Measurements from ENCODE around the gene HDAC4.
A peak's percentile ranks its signal among the peaks of the same experiment; 100 is the strongest.
"Not testable (repeated sequence)": the region's sequence is repeated elsewhere in the genome, so short reads cannot be mapped to it uniquely, and the experiment has no call there.

HDAC4 gene

GRCh38 chr2:239285071-239285931, 115.5 kb downstream of the HDAC4 start:
- DNase-seq (ENCODE audit: low read depth in 2 of 2, low spot score in 1 of 2), result no peak

GRCh38 chr2:239283961-239284795, 116.6 kb downstream of the HDAC4 start:
- no peak for DNase-seq (ENCODE audit: low read depth in 2 of 2, low spot score in 1 of 2)

GRCh38 chr2:239283288-239283945, 117.4 kb downstream of the HDAC4 start:
- no peak for DNase-seq (ENCODE audit: low read depth in 2 of 2, low spot score in 1 of 2)

GRCh38 chr2:239282448-239283287, 118.2 kb downstream of the HDAC4 start:
- DNase-seq (ENCODE audit: low read depth in 2 of 2, low spot score in 1 of 2), result no peak

- DNase-seq (ENCODE audit: low read depth in 2 of 2, low spot score in 1 of 2), result not testable (repeated sequence)
These were observed 120.4 kb downstream of the HDAC4 start for GRCh38 chr2:239280296-239281017.

- DNase-seq (ENCODE audit: low read depth in 2 of 2, low spot score in 1 of 2), result no peak
These were observed 121.1 kb downstream of the HDAC4 start for GRCh38 chr2:239279508-239280295.

- DNase-seq (ENCODE audit: low read depth in 2 of 2, low spot score in 1 of 2), result no peak
These were observed 121.9 kb downstream of the HDAC4 start for GRCh38 chr2:239278941-239279365.

- no peak for DNase-seq (ENCODE audit: low read depth in 2 of 2, low spot score in 1 of 2)
These were observed 122.5 kb downstream of the HDAC4 start for GRCh38 chr2:239278361-239278760.

- no peak for DNase-seq (ENCODE audit: low read depth in 2 of 2, low spot score in 1 of 2)
These were observed 123.3 kb downstream of the HDAC4 start for GRCh38 chr2:239277401-239278085.

GRCh38 chr2:239276851-239277250, 124.0 kb downstream of the HDAC4 start:
- DNase-seq (ENCODE audit: low read depth in 2 of 2, low spot score in 1 of 2), result no peak

- no peak for DNase-seq (ENCODE audit: low read depth in 2 of 2, low spot score in 1 of 2)
These were observed 124.7 kb downstream of the HDAC4 start for GRCh38 chr2:239275847-239276831.

GRCh38 chr2:239275044-239275685, 125.7 kb downstream of the HDAC4 start:
- DNase-seq (ENCODE audit: low read depth in 2 of 2, low spot score in 1 of 2), result peak; percentile 43 to 70

- DNase-seq (ENCODE audit: low read depth in 2 of 2, low spot score in 1 of 2), result no peak
These were observed 126.3 kb downstream of the HDAC4 start for GRCh38 chr2:239274391-239275043.

- no peak for DNase-seq (ENCODE audit: low read depth in 2 of 2, low spot score in 1 of 2)
These were observed 127.3 kb downstream of the HDAC4 start for GRCh38 chr2:239273280-239274234.

GRCh38 chr2:239272626-239273025, 128.2 kb downstream of the HDAC4 start:
- no peak for DNase-seq (ENCODE audit: low read depth in 2 of 2, low spot score in 1 of 2)
